Suppressor macrophage treated with lipopolysaccharide for 1 hour (primary cell): Measurements from ENCODE around the gene CCT8L2.
"Not testable (repeated sequence)": the region's sequence is repeated elsewhere in the genome, so short reads cannot be mapped to it uniquely, and the experiment has no call there.

Experiments
- DNase-seq, 3 donors: peaks; one replicate each; pipeline ENCODE4 v3.0.0-alpha.2; 2020 to 2022

CCT8L2 gene

DNA sequence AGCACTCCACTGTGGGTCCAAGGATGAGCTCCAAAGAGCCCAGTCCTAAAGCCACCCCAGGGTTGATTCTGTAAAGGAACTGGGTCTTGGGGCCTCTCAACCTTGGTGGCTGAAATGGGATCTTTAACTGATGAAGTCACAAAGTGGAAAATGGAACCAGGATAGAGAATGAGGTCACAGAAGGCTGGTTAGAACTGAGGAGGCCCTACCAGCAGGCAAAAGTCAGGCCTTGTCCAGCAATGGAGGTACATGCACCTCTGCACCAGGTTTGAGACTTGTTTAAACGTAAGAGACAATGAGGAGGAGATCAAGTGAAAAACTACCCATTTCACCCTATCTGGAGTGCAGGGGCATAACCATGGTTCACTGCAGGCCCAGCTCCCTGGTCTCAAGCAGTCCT, at the start of gene CCT8L2:
CCT8L2 (minus strand) TSS at position 101 of the 400 bp plus-strand sequence. CDS start 260 bp downstream, outside the sequence.
- DNase-seq = not testable (repeated sequence)

GRCh38 chr22:16635442-16635841, 42.8 kb upstream of the CCT8L2 start:
- DNase-seq = not testable (repeated sequence)

DNA sequence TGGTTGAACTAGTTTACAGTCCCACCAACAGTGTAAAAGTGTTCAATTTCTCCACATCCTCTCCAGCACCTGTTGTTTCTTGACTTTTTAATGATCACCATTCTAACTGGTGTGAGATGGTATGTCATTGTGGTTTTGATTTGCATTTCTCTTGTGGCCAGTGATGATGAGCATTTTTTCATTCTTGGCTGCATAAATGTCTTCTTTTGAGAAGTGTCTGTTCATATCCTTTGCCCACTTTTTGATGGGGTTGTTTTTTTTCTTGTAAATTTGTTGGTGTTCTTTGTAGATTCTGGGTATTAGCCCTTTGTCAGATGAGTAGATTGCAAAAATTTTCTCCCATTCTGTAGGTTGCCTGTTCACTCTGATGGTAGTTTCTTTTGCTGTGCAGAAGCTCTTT, 41.5 kb upstream of the CCT8L2 start:
- not testable (repeated sequence) for DNase-seq

- not testable (repeated sequence) for DNase-seq
Observed at GRCh38 chr22:16628476-16628875, 35.9 kb upstream of the CCT8L2 start.

DNA sequence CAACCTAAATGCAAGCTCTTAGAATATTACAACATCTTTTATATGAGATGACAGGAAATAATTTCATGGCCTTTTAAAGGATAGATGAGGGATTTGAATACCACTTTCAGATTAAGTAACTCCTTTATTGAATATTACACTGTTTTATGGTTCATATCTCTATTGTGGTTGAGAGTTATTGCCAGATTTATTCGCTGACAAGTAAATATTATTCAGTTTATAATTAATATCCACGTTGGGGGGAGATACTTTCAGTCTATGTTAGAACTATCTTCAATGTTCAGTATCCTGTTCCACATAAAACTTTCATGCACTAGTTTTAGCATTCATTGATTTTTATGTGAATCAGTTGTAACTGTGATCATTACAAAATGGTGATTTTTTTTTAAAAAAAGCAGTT, 32.4 kb upstream of the CCT8L2 start:
- not testable (repeated sequence) for DNase-seq

GRCh38 chr22:16623595-16623994, 31.0 kb upstream of the CCT8L2 start:
- not testable (repeated sequence) for DNase-seq

DNA sequence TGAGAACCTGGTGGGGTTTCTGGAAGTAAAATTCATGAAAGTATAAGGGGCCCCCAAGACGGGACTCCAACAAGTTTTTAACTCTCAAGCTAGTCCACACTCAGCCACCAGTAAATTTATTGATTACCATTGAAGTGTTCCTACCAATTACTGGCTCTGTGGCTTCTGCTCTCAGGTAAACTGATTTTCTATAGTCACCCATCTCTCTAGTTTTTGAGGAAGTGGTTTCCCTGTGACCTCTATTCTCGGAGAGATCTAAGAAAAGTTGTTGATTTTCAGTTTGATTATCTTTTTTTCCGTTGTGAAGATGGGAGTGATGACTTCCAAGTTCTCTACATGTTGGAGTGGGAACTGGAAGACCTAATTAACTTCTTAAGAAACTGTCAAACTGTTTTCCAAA, 24.9 kb upstream of the CCT8L2 start:
- DNase-seq = not testable (repeated sequence)

GRCh38 chr22:16616390-16616938, 23.9 kb upstream of the CCT8L2 start:
- not testable (repeated sequence) for DNase-seq

- not testable (repeated sequence) for DNase-seq
Observed at GRCh38 chr22:16615606-16616245, 23.1 kb upstream of the CCT8L2 start.

GRCh38 chr22:16609548-16610261, 17.1 kb upstream of the CCT8L2 start:
- DNase-seq = peak in 1 of 3 donors; percentile 1

- no peak for DNase-seq
Observed at GRCh38 chr22:16608931-16609330, 16.3 kb upstream of the CCT8L2 start.

DNA sequence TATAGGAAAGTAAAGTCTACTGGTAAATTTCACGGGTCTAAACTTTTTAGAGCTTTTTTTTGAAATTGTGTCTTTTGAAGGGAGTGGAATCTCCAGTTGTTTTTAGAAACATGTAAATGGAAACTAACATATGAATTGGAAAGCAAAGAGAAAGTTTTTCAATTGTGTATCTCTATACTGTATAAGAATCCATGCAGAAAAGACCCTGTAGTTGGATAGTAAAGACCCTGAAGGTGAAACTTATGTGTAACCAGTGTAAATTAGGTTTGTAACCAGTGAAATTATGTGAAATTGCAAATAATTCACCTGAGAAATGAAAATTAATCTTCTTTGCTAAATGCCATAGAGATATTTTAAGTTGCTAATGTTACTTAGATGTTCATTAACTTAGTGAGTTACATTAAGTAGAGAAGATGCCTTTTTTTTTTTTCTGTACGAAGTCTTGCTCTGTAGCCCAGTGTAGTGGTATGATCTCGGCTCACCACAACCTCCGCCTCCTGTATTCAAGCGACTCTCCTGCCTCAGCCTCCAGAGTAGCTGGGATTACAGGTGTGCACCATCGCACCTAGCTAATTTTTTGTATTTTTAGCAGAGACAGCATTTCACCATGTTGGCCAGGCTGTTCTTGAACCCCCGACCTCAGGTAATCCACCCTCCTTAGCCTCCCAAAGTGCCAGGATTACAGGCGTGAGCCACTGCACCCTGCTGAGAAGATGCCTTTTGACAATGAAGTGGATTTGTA, 11.8 kb upstream of the CCT8L2 start:
- DNase-seq = not testable (repeated sequence)

DNA sequence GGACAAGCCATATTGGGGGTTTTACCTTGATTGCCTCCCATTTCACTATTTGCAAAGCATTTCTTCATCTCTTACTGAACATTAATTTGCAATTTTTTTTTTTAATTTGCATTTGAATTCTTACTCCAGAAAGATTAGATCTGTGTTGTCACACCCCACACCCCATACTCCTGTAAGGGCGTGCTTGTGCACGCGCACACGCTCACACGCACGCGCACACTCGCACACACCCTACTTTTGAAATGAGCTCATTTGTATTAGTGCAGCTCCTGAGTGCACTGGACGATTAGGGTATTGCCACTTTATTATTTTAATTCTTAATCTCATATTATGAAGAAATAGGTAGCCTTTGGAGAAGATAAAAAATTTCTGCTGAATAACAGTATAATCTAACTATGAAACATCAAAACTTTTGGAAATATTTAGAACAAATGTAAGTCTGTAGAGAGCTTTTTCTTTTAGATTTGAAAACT, 11.2 kb upstream of the CCT8L2 start:
- not testable (repeated sequence) for DNase-seq

- DNase-seq = no peak
Observed at GRCh38 chr22:16603448-16603768, 10.8 kb upstream of the CCT8L2 start.

DNA sequence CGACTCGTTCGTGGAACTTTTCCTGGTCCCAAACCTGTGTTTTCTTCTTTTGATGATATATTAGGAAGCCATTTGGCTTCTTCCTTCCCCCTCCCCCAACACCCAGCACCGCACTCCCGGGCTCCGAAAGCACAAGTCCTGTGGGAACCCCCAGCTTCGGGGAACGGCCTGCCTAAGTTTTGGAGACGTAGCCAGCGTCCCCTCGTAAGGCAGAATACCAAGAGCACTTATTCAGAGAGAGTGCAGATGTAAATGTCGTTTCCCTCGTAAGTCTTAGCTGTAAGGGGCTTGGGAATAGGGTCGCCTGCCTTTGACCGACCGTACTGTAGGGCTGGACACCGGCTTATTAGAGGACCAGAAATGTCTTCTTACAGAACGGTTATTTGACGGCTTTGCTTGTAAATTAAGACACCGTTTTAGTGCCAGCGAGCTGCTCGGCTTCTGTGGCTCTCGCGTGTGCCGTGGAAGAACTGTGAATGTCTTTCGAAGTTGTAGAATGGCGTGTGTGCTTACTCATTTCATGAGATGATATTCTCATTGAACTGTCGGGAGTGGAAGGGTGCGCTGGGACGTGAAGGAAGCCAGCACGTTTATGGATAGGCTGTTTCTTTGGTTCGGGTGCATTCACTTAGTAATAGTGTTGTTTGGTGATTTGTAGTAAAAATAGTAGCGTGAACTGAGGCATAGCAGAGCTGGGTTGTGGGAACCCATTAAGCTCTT, 10.3 kb upstream of the CCT8L2 start:
- DNase-seq = peak; percentile 19 to 35 (median 32)

DNA sequence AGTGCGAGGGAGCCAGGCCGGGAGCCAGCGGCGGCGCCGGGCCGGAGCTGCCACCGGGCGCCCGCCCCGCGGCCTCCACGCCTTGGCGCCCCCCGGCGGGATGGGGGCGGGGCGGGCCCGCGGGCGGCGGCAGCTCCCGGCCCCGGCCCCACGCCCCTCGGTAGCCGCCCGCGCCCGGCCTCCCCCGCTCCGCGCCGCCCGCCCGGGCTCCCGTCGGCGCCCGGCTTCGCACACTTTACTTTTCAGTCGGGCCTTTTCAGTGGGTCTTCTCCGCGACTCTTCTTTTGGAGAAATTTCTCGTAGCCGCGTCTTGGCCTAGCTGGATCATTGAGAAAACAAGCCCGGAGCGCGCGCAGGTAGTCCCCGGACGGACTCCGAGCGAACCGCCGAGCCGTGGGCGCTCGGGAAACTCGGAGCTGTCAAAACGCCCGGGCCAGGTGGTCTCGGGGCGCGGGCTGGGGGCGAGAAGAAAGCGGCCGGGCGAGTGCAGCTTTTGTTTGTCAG, 9.7 kb upstream of the CCT8L2 start:
- DNase-seq = peak in 2 of 3 donors; percentile 12 to 19

- DNase-seq = peak; percentile 22 to 47 (median 42)
Observed at GRCh38 chr22:16601437-16602223, 9.0 kb upstream of the CCT8L2 start.

DNA sequence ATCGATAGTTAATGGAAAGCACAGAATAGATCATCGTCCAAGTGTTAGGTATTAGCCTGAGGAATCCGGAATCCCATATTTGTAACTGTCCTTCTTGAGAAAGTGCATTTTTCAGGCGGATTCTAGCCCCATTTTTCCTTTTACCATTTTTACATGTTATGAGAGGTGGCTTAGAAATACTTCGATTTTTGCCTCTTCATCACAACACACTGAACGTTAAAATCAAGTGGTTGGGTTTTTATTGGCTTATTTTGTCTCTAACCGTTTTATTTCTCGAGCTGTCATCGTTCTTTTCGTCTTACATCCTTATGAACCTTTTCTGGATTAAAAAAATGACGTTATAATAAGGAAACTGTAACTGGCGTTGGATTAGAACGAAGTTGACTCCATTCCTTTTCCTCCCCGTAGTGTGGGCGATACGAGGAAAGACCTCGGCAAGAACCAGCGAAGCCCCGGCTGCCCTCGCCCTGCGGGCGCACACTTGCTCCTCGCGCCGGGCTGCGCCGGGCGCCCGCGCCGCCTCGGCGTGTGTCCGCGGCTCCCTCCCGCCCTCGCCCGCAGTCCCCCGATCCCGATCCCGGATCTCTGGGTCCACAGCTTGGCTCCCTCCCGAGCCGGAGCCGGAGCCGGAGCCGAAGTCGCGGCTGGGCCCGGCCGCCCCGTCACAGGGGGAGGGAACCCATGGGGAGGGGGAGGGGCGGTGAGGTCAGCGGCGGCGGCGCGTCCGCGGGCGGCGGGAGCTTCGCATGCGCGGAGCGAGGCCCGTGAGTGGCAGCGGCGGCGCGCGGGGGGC, 8.2 kb upstream of the CCT8L2 start:
- DNase-seq = peak; percentile 77 to 92 (median 88)

DNA sequence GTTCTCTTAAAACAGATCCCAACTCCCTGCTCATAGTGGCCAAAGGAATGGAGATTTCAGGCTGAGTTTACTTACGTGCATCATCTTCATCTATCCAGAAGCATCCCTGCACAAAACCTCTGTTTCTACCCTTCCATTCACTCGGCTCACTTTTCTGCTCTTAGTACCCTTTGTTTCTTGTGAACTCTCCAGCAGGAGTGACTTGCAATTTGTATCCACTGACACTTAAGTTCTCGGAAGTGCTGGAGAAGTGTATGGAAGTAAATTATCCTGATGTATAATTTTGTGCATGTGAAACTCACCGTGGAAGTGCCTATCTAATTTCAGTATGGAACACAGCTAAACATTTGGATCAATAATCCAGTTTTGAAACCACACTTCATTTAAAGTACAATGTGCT, 7.0 kb upstream of the CCT8L2 start:
- DNase-seq = not testable (repeated sequence)

DNA sequence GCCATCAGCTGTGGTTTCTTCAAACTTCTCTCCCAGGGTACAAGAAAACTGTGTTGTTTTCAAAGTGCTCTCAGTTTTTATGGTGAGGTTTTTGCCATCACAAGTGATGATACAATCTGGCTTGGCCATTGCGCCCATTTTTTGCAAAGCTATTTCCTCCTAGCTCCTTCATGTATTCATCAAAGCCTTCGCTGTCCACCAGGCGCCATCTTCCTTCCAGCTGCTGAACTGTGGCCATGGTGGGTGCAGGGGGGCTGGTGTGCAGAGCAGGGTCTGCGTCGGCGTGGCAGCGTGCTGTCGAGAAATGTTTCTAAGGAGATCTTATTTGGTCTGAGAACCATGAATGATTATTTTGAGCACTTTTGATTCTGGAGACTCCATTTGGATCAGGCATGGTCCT, 2.6 kb upstream of the CCT8L2 start:
- not testable (repeated sequence) for DNase-seq

DNA sequence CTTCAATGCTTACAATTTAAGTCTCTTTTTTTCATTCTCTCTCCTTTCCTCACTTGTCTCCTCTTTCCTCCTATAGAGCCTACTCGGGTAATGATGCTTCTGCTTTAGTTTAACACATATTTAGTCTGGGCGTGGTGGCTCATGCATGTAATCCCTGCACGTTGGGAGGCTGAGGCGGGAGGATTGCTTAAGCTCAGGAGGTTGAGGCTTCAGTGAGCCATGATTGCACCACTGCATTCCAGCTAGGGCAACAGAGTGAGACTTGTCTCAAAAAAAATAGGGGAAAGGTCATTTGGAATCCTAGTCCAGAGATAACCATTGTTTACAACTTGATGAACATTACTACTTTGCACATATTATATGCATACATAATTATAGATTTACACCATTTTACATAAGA, 1.4 kb upstream of the CCT8L2 start:
- DNase-seq = no peak
